ENCODE data around the gene RIMBP2. TPM values are rescaled to one million over a fixed set of nuclear protein-coding genes. Genes with fewer than 3 reads are reported as not detected.

The RIMBP2 gene
- total and polyA plus RNA-seq, 2 donors: 0.47 to 0.78 TPM

- Histone ChIP-seq H3K9me3 (ENCODE audit: control insufficient read depth in 2 of 2, insufficient read depth in 1 of 2, low read length in 1 of 2) (no peaks in the 10 kb centered on the region), H3K4me1 (ENCODE audit: control insufficient read depth in 2 of 2, insufficient read depth in 2 of 2, low read length in 2 of 2) (no peaks in the 10 kb centered on the region), H3K27me3 (ENCODE audit: control insufficient read depth in 2 of 2, insufficient read depth in 1 of 2, low read length in 1 of 2) (no peaks in the 10 kb centered on the region), H3K36me3 (ENCODE audit: control insufficient read depth in 2 of 2, insufficient read depth in 2 of 2, low read length in 1 of 2) (no peaks in the 10 kb centered on the region), H3K27ac (ENCODE audit: low read depth in 1 of 2, low read length in 1 of 2) (no peak overlapping the region), H3K4me3 (ENCODE audit: low read length in 2 of 2) (no peak overlapping the region)
- no peak for DNase-seq (ENCODE audit: low read depth in 6 of 9, low spot score in 9 of 9)
- 68% methylated on average over 2 of the region's 2 CpGs for WGBS
Measured at GRCh38 chr12:130645751-130646150, 70.3 kb downstream of the RIMBP2 start.

- H3K27ac ChIP-seq (ENCODE audit: low read depth in 1 of 2, low read length in 1 of 2): no peak overlapping the region
- no peaks in the 10 kb centered on the region for H3K9me3 ChIP-seq (ENCODE audit: control insufficient read depth in 2 of 2, insufficient read depth in 1 of 2, low read length in 1 of 2)
- H3K4me1 ChIP-seq (ENCODE audit: control insufficient read depth in 2 of 2, insufficient read depth in 2 of 2, low read length in 2 of 2): no peaks in the 10 kb centered on the region
- no peaks in the 10 kb centered on the region for H3K27me3 ChIP-seq (ENCODE audit: control insufficient read depth in 2 of 2, insufficient read depth in 1 of 2, low read length in 1 of 2)
- DNase-seq (ENCODE audit: low read depth in 6 of 9, low spot score in 9 of 9): no peak
- WGBS: 93% methylated on average over 13 of the region's 13 CpGs
- H3K36me3 ChIP-seq (ENCODE audit: control insufficient read depth in 2 of 2, insufficient read depth in 2 of 2, low read length in 1 of 2): no peaks in the 10 kb centered on the region
- no peak overlapping the region for H3K4me3 ChIP-seq (ENCODE audit: low read length in 2 of 2)
Measured at GRCh38 chr12:130644566-130644965, 71.5 kb downstream of the RIMBP2 start.

- WGBS: 80% methylated on average over 12 of the region's 12 CpGs
Measured at GRCh38 chr12:130644146-130644545, 72.0 kb downstream of the RIMBP2 start.

DNA sequence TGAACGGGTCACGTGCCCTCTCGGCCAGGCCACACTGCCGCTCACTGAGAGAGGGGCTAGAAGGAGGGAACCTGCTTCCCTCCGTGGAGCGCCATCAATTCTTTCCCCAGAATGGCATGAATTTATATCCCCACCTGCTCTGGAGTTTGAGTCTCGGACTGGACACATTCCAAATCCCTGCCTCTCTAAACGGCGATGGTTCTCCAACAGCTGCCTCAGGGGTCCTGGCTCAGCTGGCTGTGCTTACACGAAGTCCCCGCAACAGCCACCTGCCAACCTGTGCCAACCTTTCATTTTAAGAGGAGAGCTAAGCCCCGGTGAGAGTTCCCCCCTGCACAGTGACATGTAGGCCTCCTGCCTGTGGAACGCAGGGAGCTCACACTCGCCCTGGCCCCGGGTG lies 73.2 kb downstream of the RIMBP2 start:
- H3K27me3 ChIP-seq (ENCODE audit: control insufficient read depth in 2 of 2, insufficient read depth in 1 of 2, low read length in 1 of 2): no peaks in the 10 kb centered on the region
- H3K4me3 ChIP-seq (ENCODE audit: low read length in 2 of 2): no peak overlapping the region
- WGBS: 96% methylated on average over 15 of the region's 15 CpGs
- H3K27ac ChIP-seq (ENCODE audit: low read depth in 1 of 2, low read length in 1 of 2): no peak overlapping the region
- no peaks in the 10 kb centered on the region for H3K9me3 ChIP-seq (ENCODE audit: control insufficient read depth in 2 of 2, insufficient read depth in 1 of 2, low read length in 1 of 2)
- DNase-seq (ENCODE audit: low read depth in 6 of 9, low spot score in 9 of 9): no peak
- H3K36me3 ChIP-seq (ENCODE audit: control insufficient read depth in 2 of 2, insufficient read depth in 2 of 2, low read length in 1 of 2): no peaks in the 10 kb centered on the region
- no peaks in the 10 kb centered on the region for H3K4me1 ChIP-seq (ENCODE audit: control insufficient read depth in 2 of 2, insufficient read depth in 2 of 2, low read length in 2 of 2)

More at GRCh38 chr12:130644146-130644545, 72.0 kb downstream of the RIMBP2 start:
- no peaks in the 10 kb centered on the region for H3K27me3 ChIP-seq (ENCODE audit: control insufficient read depth in 2 of 2, insufficient read depth in 1 of 2, low read length in 1 of 2)
- H3K27ac ChIP-seq (ENCODE audit: low read depth in 1 of 2, low read length in 1 of 2): no peak overlapping the region
- no peaks in the 10 kb centered on the region for H3K36me3 ChIP-seq (ENCODE audit: control insufficient read depth in 2 of 2, insufficient read depth in 2 of 2, low read length in 1 of 2)
- H3K4me3 ChIP-seq (ENCODE audit: low read length in 2 of 2): no peak overlapping the region
- H3K9me3 ChIP-seq (ENCODE audit: control insufficient read depth in 2 of 2, insufficient read depth in 1 of 2, low read length in 1 of 2): no peaks in the 10 kb centered on the region
- H3K4me1 ChIP-seq (ENCODE audit: control insufficient read depth in 2 of 2, insufficient read depth in 2 of 2, low read length in 2 of 2): no peaks in the 10 kb centered on the region
- DNase-seq (ENCODE audit: low read depth in 6 of 9, low spot score in 9 of 9): no peak

DNA sequence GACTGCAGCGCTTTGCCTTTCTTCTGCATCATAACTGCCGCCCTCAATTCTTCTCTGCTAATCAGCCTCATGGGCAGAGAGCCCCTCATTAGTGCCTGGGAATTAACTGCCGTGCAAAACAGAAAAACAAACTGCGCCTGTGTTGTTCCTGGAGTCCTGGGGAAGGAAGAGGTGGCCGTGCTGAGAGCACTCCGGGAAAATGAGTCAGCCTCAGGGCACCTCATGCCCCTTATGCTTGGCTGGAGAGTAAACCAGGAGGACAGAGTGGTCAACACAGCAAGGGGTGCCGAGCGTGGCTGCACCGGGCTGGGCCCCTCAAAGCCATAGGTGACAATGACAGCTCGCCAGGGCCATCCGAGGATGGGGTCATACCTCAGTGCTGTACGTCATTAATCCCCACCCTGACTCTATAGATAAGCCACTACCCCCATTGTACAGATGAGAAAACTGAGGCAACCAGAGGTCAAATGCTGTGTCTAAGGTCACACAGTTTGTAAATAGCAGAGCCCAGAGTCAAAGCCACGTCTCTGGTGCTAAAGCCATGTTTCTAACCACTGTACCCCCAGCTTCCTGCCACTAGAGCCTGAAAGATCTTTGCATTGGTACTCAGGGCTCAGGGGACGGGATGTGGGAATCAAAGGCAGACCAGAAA lies 74.4 kb downstream of the RIMBP2 start:
- Histone ChIP-seq H3K36me3 (ENCODE audit: control insufficient read depth in 2 of 2, insufficient read depth in 2 of 2, low read length in 1 of 2) (no peaks in the 10 kb centered on the region), H3K4me1 (ENCODE audit: control insufficient read depth in 2 of 2, insufficient read depth in 2 of 2, low read length in 2 of 2) (no peaks in the 10 kb centered on the region), H3K27ac (ENCODE audit: low read depth in 1 of 2, low read length in 1 of 2) (no peak overlapping the region), H3K27me3 (ENCODE audit: control insufficient read depth in 2 of 2, insufficient read depth in 1 of 2, low read length in 1 of 2) (no peaks in the 10 kb centered on the region), H3K9me3 (ENCODE audit: control insufficient read depth in 2 of 2, insufficient read depth in 1 of 2, low read length in 1 of 2) (no peaks in the 10 kb centered on the region), H3K4me3 (ENCODE audit: low read length in 2 of 2) (no peak overlapping the region)
- no peak for DNase-seq (ENCODE audit: low read depth in 6 of 9, low spot score in 9 of 9)
- 91% methylated on average over 14 of the region's 14 CpGs for WGBS

DNA sequence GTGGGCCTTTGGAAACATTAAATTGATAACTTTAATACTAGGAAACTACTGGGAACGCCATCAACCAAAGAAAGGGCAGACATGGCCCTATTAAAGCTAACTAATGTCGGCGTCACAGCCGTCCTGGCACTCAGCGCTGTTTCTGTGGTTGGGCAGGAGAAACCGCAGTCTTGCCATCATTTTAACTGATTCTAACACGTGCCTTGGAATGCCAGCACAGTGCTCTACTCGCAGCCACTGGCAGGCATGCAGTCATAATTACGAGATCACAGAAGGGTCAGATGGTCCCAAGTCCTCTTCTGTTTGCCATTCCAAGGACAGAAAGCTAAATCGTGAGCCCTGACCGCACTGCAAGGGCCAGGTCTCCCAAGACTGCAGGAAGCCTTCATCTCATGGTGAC lies 75.2 kb downstream of the RIMBP2 start:
- Histone ChIP-seq H3K4me3 (ENCODE audit: low read length in 2 of 2) (no peak overlapping the region), H3K36me3 (ENCODE audit: control insufficient read depth in 2 of 2, insufficient read depth in 2 of 2, low read length in 1 of 2) (no peaks in the 10 kb centered on the region), H3K4me1 (ENCODE audit: control insufficient read depth in 2 of 2, insufficient read depth in 2 of 2, low read length in 2 of 2) (no peaks in the 10 kb centered on the region), H3K9me3 (ENCODE audit: control insufficient read depth in 2 of 2, insufficient read depth in 1 of 2, low read length in 1 of 2) (no peaks in the 10 kb centered on the region), H3K27ac (ENCODE audit: low read depth in 1 of 2, low read length in 1 of 2) (no peak overlapping the region), H3K27me3 (ENCODE audit: control insufficient read depth in 2 of 2, insufficient read depth in 1 of 2, low read length in 1 of 2) (no peaks in the 10 kb centered on the region)
- WGBS: 95% methylated on average over 11 of the region's 11 CpGs
- DNase-seq (ENCODE audit: low read depth in 6 of 9, low spot score in 9 of 9): no peak

DNA sequence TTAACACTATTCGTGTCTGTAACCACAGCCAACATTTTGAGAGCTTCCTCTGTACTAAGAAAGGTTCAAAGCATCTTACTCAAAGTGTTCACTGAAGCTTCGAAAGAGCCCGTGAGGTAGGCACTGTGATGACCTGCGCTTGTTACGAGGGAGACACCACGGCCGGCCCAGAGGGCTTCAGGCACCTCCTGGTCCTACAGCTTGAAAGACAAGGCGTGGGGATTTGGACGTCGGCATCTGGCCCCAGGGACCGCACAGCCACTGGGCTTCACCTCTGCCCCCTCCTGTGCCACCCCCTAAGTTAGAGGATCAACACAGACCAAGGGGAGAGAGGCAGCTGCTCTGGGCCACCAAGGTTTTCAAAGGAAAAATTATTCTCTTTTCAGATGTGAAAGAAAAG lies 75.6 kb downstream of the RIMBP2 start:
- Histone ChIP-seq H3K9me3 (ENCODE audit: control insufficient read depth in 2 of 2, insufficient read depth in 1 of 2, low read length in 1 of 2) (no peaks in the 10 kb centered on the region), H3K4me3 (ENCODE audit: low read length in 2 of 2) (no peak overlapping the region), H3K4me1 (ENCODE audit: control insufficient read depth in 2 of 2, insufficient read depth in 2 of 2, low read length in 2 of 2) (no peaks in the 10 kb centered on the region), H3K27ac (ENCODE audit: low read depth in 1 of 2, low read length in 1 of 2) (no peak overlapping the region), H3K36me3 (ENCODE audit: control insufficient read depth in 2 of 2, insufficient read depth in 2 of 2, low read length in 1 of 2) (no peaks in the 10 kb centered on the region), H3K27me3 (ENCODE audit: control insufficient read depth in 2 of 2, insufficient read depth in 1 of 2, low read length in 1 of 2) (no peaks in the 10 kb centered on the region)
- DNase-seq (ENCODE audit: low read depth in 6 of 9, low spot score in 9 of 9): no peak
- WGBS: 96% methylated on average over 11 of the region's 11 CpGs

DNA sequence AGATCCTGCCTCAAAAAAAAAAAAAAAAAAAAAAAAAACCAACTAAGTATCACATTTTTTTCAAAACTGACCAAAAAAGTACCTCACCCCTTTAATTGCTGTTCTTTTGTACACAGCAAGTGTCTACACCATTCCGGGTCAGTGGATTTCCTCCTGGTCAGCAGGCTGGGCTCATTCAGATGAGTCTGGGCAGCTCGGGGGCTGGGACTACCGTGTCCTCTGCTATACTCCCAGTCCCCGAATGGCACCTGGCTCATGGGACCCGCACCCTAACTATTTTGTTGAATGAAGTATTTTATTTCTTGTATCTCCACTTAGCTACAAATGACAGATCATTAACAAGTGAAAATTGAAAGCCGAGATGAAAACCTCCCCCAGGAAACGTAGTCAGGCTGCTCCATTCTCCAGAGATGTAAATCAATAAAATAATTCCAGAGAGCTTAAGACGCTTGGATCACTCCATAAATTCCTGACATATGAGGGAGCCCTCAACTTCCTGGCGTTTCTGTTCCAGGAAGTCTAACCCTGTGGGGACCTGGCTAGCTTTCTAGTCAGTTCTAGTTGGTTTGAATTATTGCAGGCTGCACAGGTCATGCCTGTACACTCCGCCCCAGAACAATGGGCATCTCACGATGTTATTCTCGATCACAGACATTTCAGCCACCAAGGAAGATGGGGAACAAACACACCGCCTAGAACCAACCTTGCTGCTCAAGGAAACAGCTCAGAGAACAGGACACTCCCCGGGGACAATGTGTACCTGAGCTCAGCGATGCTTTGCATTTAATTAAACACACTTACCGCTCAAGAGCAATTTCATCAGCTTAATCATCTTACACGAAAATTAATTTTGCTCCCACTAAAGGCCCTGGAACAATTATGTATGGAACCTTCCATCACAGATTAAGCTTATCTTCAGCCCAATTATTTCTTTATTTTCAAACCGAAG lies 76.3 kb downstream of the RIMBP2 start:
- no peak for DNase-seq (ENCODE audit: low read depth in 6 of 9, low spot score in 9 of 9)
- no peak overlapping the region for H3K27ac ChIP-seq (ENCODE audit: low read depth in 1 of 2, low read length in 1 of 2)
- no peaks in the 10 kb centered on the region for H3K36me3 ChIP-seq (ENCODE audit: control insufficient read depth in 2 of 2, insufficient read depth in 2 of 2, low read length in 1 of 2)
- WGBS: 76% methylated on average over 18 of the region's 18 CpGs
- H3K9me3 ChIP-seq (ENCODE audit: control insufficient read depth in 2 of 2, insufficient read depth in 1 of 2, low read length in 1 of 2): no peaks in the 10 kb centered on the region
- H3K27me3 ChIP-seq (ENCODE audit: control insufficient read depth in 2 of 2, insufficient read depth in 1 of 2, low read length in 1 of 2): peaks cover 0 to 2% of the 10 kb centered on the region in 2 donors
- H3K4me3 ChIP-seq (ENCODE audit: low read length in 2 of 2): no peak overlapping the region
- no peaks in the 10 kb centered on the region for H3K4me1 ChIP-seq (ENCODE audit: control insufficient read depth in 2 of 2, insufficient read depth in 2 of 2, low read length in 2 of 2)

DNA sequence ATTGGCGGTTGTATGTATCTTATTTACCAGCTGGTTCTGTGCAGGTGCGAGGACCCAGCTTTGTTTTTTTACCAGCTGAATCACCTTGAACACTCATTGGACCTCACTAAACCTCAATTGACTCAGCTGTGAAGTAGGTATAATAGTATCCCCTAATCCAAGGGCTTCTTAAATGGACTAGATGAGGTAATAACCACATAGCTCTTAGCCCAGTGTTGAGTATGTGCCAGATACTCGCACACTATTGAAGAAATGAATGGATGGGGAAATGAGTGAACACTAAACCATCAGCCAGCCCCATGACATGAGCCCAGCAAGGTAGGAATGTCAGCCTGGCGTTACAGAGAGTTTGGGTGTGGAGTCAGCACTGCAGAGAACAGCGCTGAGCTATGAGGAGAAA lies 79.7 kb downstream of the RIMBP2 start:
- no peak for DNase-seq (ENCODE audit: low read depth in 6 of 9, low spot score in 9 of 9)

More for the DNA sequence above, 79.7 kb downstream of the RIMBP2 start:
- H3K9me3 ChIP-seq (ENCODE audit: control insufficient read depth in 2 of 2, insufficient read depth in 1 of 2, low read length in 1 of 2): no peaks in the 10 kb centered on the region
- H3K27ac ChIP-seq (ENCODE audit: low read depth in 1 of 2, low read length in 1 of 2): no peak overlapping the region
- peaks cover 0 to 17% of the 10 kb centered on the region in 2 donors for H3K27me3 ChIP-seq (ENCODE audit: control insufficient read depth in 2 of 2, insufficient read depth in 1 of 2, low read length in 1 of 2)
- 94% methylated on average over 5 of the region's 5 CpGs for WGBS
- H3K36me3 ChIP-seq (ENCODE audit: control insufficient read depth in 2 of 2, insufficient read depth in 2 of 2, low read length in 1 of 2): no peaks in the 10 kb centered on the region
- H3K4me3 ChIP-seq (ENCODE audit: low read length in 2 of 2): no peak overlapping the region
- no peaks in the 10 kb centered on the region for H3K4me1 ChIP-seq (ENCODE audit: control insufficient read depth in 2 of 2, insufficient read depth in 2 of 2, low read length in 2 of 2)

All from thymus (tissue), 11 donors.